ENCODE measurements around the gene MYL3.

Gene MYL3

DNA sequence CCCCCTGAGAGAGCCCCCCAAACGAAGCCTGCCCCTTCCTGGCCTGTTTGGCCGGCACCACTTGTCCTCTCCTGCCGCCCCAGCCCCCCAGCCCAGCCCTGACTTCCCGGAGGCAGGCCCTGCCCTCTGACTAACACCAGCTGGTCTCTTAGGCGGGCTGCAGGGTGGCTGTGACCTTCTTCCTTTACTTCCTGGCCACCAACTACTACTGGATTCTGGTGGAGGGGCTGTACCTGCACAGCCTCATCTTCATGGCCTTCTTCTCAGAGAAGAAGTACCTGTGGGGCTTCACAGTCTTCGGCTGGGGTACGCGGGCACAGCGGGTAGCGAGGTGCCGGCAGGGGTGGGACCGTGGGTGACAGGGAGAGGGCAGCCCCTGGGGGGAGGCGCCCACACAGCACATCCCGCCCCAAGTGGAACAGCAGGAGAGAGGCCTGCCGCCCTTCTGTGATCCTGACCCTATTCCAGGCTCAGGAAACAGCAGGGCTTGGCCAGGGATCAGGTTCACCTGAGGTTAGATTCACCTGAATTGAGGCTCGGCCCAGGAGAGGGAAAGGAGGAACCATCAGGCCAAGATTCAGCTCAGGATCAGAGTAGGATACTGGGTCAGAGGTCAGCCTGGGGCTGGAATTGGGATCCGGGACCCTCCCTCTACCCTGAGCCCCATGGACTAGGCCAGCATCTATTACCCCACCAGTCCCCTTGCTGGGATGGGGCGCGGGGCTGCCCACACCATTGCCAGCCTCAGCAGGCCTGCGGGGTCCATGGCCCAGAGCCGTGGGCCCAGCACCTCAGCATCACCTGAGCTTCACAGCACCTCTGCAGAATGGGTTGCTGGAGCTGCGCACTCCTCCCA lies 36.1 kb upstream of the MYL3 start:
- FAIRE-seq = no peak

GRCh38 chr3:46898321-46899150 lies 35.3 kb upstream of the MYL3 start:
- no peak for FAIRE-seq

- FAIRE-seq = no peak
These were observed 34.6 kb upstream of the MYL3 start for GRCh38 chr3:46897829-46898320.

- FAIRE-seq = no peak
These were observed 33.8 kb upstream of the MYL3 start for GRCh38 chr3:46897031-46897430.

- no peak for FAIRE-seq
These were observed 33.1 kb upstream of the MYL3 start for GRCh38 chr3:46896386-46896785.

DNA sequence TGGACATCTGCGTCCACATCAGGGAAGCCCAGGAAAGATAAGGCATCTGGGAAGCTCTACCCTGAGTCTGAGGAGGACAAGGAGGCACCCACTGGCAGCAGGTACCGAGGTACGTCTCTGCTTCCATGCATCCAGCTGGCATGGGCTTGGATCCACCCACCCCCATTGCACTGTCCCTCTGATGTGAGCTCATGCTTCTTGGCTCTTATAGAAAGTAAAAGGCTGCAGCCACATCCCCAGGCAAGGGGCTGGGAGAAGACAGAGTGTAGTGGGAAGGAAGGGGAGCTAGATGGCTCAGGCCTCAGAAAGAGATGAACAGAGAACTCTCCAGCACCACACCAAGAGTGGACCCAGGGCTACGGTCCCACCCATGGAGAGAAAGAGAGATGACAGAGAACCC lies 32.5 kb upstream of the MYL3 start:
- FAIRE-seq = no peak

DNA sequence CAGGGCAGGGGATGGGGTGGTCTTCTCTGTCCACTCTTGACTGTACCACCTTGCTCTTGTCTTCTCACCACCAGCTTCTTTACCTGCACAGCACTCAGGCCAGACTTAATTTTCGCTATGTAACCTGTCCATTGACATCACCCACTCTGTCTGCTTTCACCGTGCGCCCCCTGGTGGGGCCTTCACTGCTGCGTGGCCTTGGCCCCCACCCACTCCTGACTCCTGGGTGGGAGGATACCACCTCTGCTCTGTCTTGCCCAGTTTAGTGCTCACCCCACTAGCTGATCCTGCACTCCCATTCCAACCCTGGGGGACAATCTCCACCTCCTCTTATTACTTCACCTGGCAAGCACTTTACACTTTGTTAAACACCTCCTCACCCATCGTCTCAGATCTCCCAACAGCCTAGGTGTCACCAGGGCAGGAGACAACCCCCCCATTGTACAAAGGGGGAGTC lies 32.0 kb upstream of the MYL3 start:
- FAIRE-seq = no peak

DNA sequence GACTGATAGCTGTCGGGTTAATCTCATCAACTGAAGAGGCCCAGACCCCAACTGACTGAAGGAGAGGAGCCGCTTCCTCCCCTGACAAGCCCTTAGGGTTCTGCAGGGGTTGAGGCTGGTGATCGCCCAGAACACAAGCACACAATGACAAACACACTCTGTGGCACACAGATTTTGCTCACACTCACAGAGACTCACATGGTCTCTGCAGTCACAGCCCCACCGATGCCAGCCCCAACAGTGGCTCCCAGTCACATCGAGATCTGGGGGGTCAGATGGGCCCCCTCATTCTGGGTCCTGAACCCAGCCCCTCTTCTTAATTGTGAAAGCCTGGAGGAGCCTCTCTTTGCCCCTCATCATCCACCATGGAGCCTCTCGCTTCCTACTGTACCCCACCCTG lies 31.0 kb upstream of the MYL3 start:
- no peak for FAIRE-seq

- no peak for FAIRE-seq
These were observed 30.5 kb upstream of the MYL3 start for GRCh38 chr3:46893763-46894162.

DNA sequence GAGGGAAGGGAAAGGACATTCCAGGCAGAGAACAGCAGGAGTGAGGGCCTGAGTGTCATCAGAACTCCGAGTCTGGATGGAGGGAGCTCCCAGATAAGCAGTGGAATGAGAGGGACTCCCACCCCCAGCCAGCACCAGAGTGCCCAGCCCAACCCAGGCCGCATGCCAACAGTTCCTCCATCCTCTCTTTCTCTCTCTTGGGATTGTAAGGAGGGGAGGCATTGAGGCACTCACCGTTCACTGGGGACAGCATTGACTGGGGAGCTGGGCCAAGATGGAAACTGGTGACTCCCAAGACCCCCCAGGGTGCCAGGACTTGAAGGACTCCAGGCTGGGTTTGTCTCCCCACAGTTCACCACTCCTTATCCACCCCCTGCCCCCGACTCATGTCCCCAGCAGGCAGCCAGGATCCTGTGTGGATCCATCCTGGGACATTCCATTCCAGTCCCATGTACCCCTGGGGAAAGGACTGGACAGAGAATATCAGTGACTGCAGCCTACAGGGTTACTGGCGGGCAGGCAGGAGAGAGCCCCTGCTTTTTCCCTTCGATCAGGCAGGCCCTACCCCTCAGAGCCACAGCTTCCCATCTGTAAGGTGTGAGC lies 30.0 kb upstream of the MYL3 start:
- FAIRE-seq = no peak

DNA sequence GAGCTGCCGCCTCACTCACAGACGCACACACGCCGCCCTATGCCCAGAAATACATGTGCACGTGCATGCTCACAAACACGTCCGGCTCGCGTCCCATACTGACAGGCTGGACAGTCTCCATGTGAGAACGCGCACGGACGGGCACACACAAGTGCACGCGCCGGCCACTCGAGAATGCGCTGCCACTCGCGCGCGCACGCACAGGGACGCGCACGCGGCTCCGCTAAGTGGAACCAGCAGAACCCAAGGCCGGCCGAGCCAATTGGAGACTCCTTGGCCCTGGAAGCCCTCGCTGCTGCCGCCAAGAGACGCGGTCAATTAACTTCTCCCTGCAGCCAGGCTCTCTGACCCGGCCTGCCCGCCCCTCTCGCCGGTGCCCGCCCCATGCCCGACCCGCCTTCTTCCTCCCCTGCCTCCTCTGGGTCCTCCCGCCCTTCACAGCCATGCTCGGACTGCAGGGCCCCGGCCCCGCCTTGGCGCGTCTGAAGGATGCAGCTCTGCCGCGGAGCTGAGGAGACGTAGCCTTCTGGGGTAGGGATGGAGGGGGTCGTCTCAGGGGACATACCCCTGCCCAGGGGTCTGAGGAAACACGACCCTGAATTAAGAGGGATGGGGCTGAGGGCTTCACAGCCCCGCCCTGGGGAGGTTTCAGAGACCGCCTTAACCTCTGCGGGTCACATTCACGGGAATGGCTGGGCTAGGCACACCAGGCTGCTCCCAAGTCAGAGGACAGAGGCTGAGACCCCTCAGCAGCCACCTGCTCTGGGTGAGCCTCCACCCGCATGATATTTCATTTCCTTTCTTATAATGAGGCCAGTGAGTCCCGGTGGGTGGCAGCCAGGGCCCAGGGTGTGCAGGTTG lies 29.3 kb upstream of the MYL3 start:
- FAIRE-seq = no peak

DNA sequence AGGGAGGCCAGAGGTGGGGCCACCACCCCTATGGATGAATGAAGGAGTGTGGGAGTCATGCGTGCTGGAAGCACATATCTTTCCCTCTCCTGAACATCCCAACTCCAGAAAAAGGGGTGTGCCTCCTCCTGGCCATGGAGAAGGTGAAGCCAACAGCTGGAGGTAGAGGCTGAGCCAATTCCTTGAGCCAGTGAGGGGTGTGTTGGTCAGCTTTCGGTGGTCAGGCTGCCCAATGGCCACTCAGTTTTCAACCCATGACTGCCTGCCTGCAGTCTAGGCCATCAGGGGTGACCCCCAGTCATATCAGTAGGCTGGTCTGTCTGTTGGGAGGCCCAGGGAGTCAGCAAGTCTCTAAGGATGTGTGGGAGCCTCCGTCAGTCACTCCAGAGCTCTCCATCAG lies 27.9 kb upstream of the MYL3 start:
- no peak for FAIRE-seq

- no peak for FAIRE-seq
These were observed 26.9 kb upstream of the MYL3 start for GRCh38 chr3:46890132-46890531.

- FAIRE-seq = no peak
These were observed 26.3 kb upstream of the MYL3 start for GRCh38 chr3:46889381-46890110.

DNA sequence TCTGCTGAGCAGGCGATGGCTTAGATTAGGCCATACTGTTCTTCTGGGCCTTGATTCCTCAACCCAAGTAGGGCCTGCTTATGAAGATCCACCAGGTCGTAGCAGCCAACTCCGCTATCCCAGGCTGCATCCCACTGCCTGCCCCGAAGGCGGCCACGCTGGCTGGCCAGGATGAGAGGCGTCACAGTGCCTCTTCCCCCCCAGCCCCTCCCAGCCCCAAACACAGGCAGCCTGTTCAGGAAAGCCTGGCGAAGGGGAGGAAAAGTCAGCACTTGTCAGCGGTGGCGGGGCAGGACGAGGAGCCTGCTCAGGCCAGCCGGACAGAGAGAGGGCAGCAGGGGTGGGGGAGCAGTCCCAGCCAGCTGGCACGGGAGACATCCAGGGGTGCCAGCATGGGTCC lies 25.5 kb upstream of the MYL3 start:
- no peak for FAIRE-seq

GRCh38 chr3:46887980-46888494 lies 24.8 kb upstream of the MYL3 start:
- FAIRE-seq = no peak

GRCh38 chr3:46885612-46886011 lies 22.4 kb upstream of the MYL3 start:
- no peak for FAIRE-seq

GRCh38 chr3:46884929-46885328 lies 21.7 kb upstream of the MYL3 start:
- no peak for FAIRE-seq

DNA sequence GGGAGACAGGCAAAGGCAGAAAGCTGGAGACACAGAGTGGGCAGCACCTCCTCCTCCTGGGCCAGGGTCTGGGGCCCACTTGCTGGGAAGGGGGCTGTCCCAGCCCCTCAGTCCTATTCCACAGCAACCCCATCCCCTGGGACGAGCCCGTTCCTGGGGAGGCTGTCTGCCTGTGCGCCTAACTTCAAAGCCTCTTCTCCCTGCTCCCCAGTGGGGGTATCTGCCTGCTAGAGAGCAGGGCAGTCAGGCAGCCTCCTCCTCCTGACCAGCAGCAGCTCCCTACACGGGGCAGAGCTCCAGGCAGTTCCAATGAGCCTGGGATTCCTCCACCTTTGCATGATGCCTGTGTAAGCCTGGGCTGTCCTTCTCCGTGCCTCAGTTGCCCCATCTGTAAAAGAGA lies 21.2 kb upstream of the MYL3 start:
- no peak for FAIRE-seq

- no peak for FAIRE-seq
These were observed 20.6 kb upstream of the MYL3 start for GRCh38 chr3:46883830-46884185.

- FAIRE-seq = no peak
These were observed 20.0 kb upstream of the MYL3 start for GRCh38 chr3:46883054-46883829.
